HG03565 (cell line): Measurements from ENCODE around the gene PHF1.

ENCODE experiments used
- ATAC-seq: cut with Tn5 transposase; IDR thresholded peaks from one replicate; pipeline ENCODE4 v1.9.1; 2021; ENCODE audit warnings: mild to moderate bottlenecking, moderate library complexity; ENCODE audit not compliant: unreplicated experiment

Gene PHF1

DNA sequence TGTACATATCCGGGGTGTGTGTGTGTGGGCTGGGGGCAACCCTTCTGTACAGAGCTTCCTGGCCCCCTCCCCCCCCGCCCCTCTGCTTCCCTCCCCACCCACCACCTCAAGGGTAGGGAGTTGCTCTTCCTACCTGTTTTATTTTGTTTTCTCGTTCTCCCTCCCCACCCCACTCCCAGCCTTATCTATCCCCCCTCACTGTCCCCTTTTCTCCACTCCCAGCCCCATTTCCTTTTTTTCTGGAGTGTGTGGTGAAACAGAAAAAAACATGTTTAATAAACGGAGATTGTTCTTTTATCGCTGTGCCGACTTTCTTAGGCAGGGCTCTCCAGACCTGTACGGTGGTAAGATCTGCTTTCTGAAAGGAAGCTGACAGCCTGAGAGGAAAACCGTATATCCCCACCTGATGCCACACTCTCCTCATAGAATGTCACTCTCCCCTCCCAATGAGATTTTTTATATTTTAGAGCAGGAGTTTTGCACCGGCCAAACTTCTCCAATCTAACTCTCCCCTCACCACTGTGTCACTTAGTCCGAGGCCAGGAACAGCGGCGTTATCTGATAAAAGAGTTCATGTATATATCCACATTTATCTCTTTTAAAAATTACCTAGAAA lies 42.7 kb downstream of the PHF1 start:
- ATAC-seq = no peak

GRCh38 chr6:33454009-33454946 lies 43.5 kb downstream of the PHF1 start, which contains the start of gene ZBTB9:
Gene ZBTB9, plus strand, starts transcription at chr6:33454576. Its CDS starts 525 bp downstream, at chr6:33455101.
- peak; percentile 96 for ATAC-seq

DNA sequence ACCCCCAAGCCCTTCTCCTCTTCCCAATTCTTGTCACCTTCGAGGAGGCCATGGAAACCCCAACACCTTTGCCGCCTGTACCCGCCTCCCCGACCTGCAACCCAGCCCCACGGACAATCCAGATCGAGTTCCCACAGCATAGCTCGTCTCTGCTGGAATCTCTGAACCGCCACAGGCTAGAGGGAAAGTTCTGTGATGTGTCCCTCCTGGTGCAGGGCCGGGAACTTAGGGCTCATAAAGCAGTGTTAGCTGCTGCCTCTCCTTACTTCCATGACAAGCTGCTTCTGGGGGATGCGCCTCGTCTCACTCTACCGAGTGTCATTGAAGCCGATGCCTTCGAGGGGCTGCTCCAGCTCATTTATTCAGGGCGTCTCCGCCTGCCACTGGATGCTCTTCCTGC lies 44.2 kb downstream of the PHF1 start:
- no peak for ATAC-seq

DNA sequence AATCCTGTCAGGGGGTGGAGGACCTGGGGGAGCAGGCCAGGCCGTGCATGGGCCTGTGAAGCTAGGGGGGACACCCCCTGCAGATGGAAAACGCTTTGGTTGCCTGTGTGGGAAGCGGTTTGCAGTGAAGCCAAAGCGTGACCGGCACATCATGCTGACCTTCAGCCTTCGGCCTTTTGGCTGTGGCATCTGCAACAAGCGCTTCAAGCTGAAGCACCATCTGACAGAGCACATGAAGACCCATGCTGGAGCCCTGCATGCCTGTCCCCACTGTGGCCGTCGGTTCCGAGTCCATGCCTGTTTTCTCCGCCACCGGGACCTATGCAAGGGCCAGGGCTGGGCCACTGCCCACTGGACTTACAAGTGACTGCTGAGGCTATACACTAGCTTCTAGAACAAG lies 45.3 kb downstream of the PHF1 start:
- ATAC-seq = no peak

GRCh38 chr6:33458676-33459075 lies 47.9 kb downstream of the PHF1 start:
- no peak for ATAC-seq

DNA sequence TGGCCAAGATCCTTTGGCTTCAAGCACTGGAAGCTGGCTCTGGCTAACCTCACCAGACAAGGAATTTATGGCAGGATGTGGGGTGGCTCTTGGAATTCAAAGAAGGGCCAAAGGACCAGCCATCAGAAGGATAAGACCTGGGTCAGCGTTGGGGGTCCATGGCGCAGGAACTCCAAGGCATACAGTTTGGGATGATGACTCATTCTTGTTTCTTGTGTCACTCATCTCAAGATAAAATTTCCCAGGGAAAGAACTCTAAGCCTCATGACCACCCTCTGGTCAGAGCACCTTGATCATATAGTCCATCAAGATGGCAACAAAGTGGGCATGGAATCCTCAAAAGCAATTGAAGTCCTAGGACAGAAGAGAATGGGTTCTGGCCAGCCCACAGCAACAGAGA lies 48.4 kb downstream of the PHF1 start:
- no peak for ATAC-seq
